Adrenal gland (tissue), 5 donors: ENCODE measurements around the gene ATP2C1.

Experiments used
- POLR2A ChIP-seq, 2 donors: fragments of 450-650 bp; IDR thresholded peaks; one replicate each; pipeline ENCODE4 v1.6.1; 2017; ENCODE audit warnings: antibody characterized with exemption in 2 of 2, mild to moderate bottlenecking in 2 of 2, moderate library complexity in 1 of 2
- TF ChIP-seq, protein P1 (sequence below), 6 experiments: fragments of 450-650 bp in 4 of 6; fragments of 200-600 bp in 2 of 6; sonication (generic) in 1 of 6; IDR thresholded peaks; 1 replicate in 5 of 6; 2 replicates in 1 of 6; pipeline versions ENCODE4 v1.5.1 to v1.8.0; 2016 to 2021; ENCODE audit warnings: antibody characterized with exemption in 6 of 6, mild to moderate bottlenecking in 2 of 6, moderate library complexity in 1 of 6
- donor health status: DM: no; HTN: no; CAD: no.

DNA sequence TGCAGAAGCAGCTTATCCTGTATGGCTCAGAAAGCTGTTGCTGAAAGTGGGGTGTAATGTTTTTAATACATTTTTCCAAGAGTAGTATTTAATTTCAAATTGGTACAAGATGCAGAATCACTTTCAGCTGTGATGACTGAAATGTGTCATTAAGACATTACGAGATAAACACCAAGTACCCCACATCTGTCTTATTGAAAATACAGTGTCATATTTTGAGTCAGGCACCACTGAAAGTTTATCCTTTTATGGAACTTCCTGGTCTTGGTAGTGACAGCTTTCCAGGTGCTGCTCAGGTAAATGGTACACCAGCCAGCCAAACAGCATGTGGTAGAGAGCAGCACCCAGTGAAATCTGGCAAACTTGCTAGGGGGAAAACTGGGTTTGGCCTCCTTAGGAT, 115.8 kb downstream of the ATP2C1 start:
- no peak for TF ChIP-seq POLR2A (IDR thresholded peaks at IDR 0.05)
- TF ChIP-seq, protein P1, sequence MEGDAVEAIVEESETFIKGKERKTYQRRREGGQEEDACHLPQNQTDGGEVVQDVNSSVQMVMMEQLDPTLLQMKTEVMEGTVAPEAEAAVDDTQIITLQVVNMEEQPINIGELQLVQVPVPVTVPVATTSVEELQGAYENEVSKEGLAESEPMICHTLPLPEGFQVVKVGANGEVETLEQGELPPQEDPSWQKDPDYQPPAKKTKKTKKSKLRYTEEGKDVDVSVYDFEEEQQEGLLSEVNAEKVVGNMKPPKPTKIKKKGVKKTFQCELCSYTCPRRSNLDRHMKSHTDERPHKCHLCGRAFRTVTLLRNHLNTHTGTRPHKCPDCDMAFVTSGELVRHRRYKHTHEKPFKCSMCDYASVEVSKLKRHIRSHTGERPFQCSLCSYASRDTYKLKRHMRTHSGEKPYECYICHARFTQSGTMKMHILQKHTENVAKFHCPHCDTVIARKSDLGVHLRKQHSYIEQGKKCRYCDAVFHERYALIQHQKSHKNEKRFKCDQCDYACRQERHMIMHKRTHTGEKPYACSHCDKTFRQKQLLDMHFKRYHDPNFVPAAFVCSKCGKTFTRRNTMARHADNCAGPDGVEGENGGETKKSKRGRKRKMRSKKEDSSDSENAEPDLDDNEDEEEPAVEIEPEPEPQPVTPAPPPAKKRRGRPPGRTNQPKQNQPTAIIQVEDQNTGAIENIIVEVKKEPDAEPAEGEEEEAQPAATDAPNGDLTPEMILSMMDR (IDR thresholded peaks at IDR 0.05) = no peak
